OCI-LY3 (cell line): Measurements from ENCODE around the gene BATF.

ENCODE experiments used
- H2AFZ ChIP-seq: fragments of 200-600, 300-600 bp; shearing (Covaris generic); 2 replicates; pipeline ENCODE4 v1.6.0; 2014; ENCODE audit warnings: antibody characterized with exemption, low read depth, low read length
- H3K27ac ChIP-seq: fragments of 200-600, 300-600 bp; sonication (generic); 2 replicates; pipeline ENCODE4 v1.5.1; 2014; ENCODE audit warnings: mild to moderate bottlenecking, low read length, moderate library complexity, mixed read lengths
- H3K27me3 ChIP-seq: fragments of 200-600, 300-600 bp; sonication (generic); 2 replicates; pipeline ENCODE4 v1.6.1; 2014; ENCODE audit warnings: low read depth, low read length, mixed read lengths
- H3K36me3 ChIP-seq: fragments of 200-600, 300-600 bp; sonication (generic); replicated peaks from 2 replicates; pipeline ENCODE3; 2014; ENCODE audit warnings: low read depth, low read length, mixed read lengths
- H3K4me1 ChIP-seq: fragments of 300-600, 200-600 bp; sonication (generic); 2 replicates; pipeline ENCODE4 v1.6.1; 2014; ENCODE audit warnings: low read length, mixed read lengths
- H3K4me2 ChIP-seq: fragments of 200-600, 300-600 bp; sonication (generic); 2 replicates; pipeline ENCODE4 v1.6.1; 2014; ENCODE audit warnings: low read length, mixed read lengths
- H3K4me3 ChIP-seq: fragments of 300-600, 200-600 bp; sonication (generic); 2 replicates; pipeline ENCODE4 v1.5.1; 2014; ENCODE audit warnings: antibody characterized with exemption, mild to moderate bottlenecking, low read length, moderate library complexity
- H3K79me2 ChIP-seq: fragments of 300-600, 200-600 bp; shearing (Covaris generic); 2 replicates; pipeline ENCODE4 v1.6.1; 2014; ENCODE audit warnings: mild to moderate bottlenecking, low read length, mixed read lengths
- H3K9ac ChIP-seq: fragments of 300-600, 200-600 bp; shearing (Covaris generic); 2 replicates; pipeline ENCODE4 v1.6.0; 2014; ENCODE audit warnings: mild to moderate bottlenecking, low read length, moderate library complexity
- H3K9me3 ChIP-seq: fragments of 200-600, 300-600 bp; shearing (Covaris generic); 2 replicates; pipeline ENCODE4 v1.6.1; 2014; ENCODE audit warnings: low read length, mixed read lengths; ENCODE audit not compliant: insufficient read depth
- H4K20me1 ChIP-seq: fragments of 200-600, 300-600 bp; sonication (generic); 2 replicates; pipeline ENCODE4 v1.6.1; 2016; ENCODE audit warnings: low read length, mixed read lengths; ENCODE audit not compliant: insufficient read depth
- EZH2phosphoT487 ChIP-seq: fragments of 200-600 bp; shearing (Covaris generic); IDR thresholded peaks from 2 replicates; pipeline ENCODE4 v1.6.1; 2018; ENCODE audit warnings: antibody characterized with exemption, mixed run types, low read depth
- TF ChIP-seq, protein P1 (sequence below): fragments of 200-600, 300-600 bp; sonication (generic); IDR thresholded peaks from 2 replicates; pipeline ENCODE4 v1.5.1; 2014; ENCODE audit warnings: antibody characterized with exemption, low read length, low read depth

The BATF gene

GRCh38 chr14:75521415-75522199 is 662 bp upstream of the BATF start:
- Histone ChIP-seq H3K9ac (peak overlapping the region; percentile 100), H3K36me3 (peaks cover 69% of the 10 kb centered on the region), H3K4me1 (peaks cover 86% of the 10 kb centered on the region), H3K4me2 (peak overlapping the region; percentile 100), H3K27me3 (no peaks in the 10 kb centered on the region), H3K9me3 (no peaks in the 10 kb centered on the region), H3K4me3 (peak overlapping the region; percentile 85), H2AFZ (no peak overlapping the region), H3K79me2 (peaks cover 100% of the 10 kb centered on the region), H3K27ac (peak overlapping the region; percentile 99), H4K20me1 (peaks cover 4% of the 10 kb centered on the region; the same call in 1 of the 2 replicates)
- TF ChIP-seq, protein P1, sequence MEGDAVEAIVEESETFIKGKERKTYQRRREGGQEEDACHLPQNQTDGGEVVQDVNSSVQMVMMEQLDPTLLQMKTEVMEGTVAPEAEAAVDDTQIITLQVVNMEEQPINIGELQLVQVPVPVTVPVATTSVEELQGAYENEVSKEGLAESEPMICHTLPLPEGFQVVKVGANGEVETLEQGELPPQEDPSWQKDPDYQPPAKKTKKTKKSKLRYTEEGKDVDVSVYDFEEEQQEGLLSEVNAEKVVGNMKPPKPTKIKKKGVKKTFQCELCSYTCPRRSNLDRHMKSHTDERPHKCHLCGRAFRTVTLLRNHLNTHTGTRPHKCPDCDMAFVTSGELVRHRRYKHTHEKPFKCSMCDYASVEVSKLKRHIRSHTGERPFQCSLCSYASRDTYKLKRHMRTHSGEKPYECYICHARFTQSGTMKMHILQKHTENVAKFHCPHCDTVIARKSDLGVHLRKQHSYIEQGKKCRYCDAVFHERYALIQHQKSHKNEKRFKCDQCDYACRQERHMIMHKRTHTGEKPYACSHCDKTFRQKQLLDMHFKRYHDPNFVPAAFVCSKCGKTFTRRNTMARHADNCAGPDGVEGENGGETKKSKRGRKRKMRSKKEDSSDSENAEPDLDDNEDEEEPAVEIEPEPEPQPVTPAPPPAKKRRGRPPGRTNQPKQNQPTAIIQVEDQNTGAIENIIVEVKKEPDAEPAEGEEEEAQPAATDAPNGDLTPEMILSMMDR: no peak
- no peak for TF ChIP-seq EZH2phosphoT487

GRCh38 chr14:75522983-75523318 is 682 bp downstream of the BATF start:
- TF ChIP-seq, protein P1: no peak
- no peak for TF ChIP-seq EZH2phosphoT487
- Histone ChIP-seq H3K27me3 (no peaks in the 10 kb centered on the region), H4K20me1 (peaks cover 10% of the 10 kb centered on the region), H2AFZ (no peak overlapping the region), H3K36me3 (peaks cover 79% of the 10 kb centered on the region), H3K4me3 (peak overlapping the region; percentile 85), H3K9me3 (no peaks in the 10 kb centered on the region), H3K27ac (peak overlapping the region; percentile 99), H3K9ac (peak overlapping the region; percentile 100), H3K79me2 (peaks cover 100% of the 10 kb centered on the region), H3K4me2 (peak overlapping the region; percentile 100), H3K4me1 (peaks cover 85% of the 10 kb centered on the region)

- H3K9ac ChIP-seq: peak overlapping the region; percentile 100
- peak overlapping the region; percentile 85 for H3K4me3 ChIP-seq
- H3K4me1 ChIP-seq: peaks cover 86% of the 10 kb centered on the region
- H3K36me3 ChIP-seq: peaks cover 87% of the 10 kb centered on the region
- no peaks in the 10 kb centered on the region for H3K9me3 ChIP-seq
- H4K20me1 ChIP-seq: peaks cover 14% of the 10 kb centered on the region
- H3K27ac ChIP-seq: peak overlapping the region; percentile 99
- H3K4me2 ChIP-seq: peak overlapping the region; percentile 100
- peaks cover 100% of the 10 kb centered on the region for H3K79me2 ChIP-seq
- TF ChIP-seq EZH2phosphoT487: no peak
- TF ChIP-seq, protein P1: no peak
- no peaks in the 10 kb centered on the region for H3K27me3 ChIP-seq
- H2AFZ ChIP-seq: no peak overlapping the region
These were observed 1.5 kb downstream of the BATF start for GRCh38 chr14:75523771-75524171.

DNA sequence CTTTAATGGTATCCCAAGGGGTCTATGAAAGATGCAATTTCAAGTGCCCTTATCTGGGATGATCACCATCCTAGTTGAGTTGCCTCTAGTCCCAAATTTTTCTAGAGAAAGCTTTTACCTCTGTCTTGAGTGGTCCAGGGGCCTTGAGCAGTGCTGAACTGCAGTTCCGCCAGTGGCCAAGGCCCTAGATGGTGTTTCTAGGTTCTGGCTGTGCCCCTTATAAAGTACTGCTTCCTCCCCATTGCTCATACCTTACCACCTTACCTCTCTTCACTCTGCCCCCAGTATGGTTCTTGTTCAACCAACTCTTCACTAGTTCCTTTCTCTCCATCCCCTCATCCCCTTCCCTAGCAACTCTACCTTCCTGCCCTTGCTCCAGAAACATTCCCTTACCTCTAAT is 3.7 kb downstream of the BATF start:
- H2AFZ ChIP-seq: no peak overlapping the region
- peak overlapping the region; percentile 99 for H3K27ac ChIP-seq
- H3K36me3 ChIP-seq: peaks cover 93% of the 10 kb centered on the region

More for the DNA sequence above, 3.7 kb downstream of the BATF start:
- Histone ChIP-seq H3K4me3 (peak overlapping the region; percentile 85), H3K4me2 (peak overlapping the region; percentile 100), H3K27me3 (no peaks in the 10 kb centered on the region), H3K9me3 (no peaks in the 10 kb centered on the region), H3K4me1 (peaks cover 83% of the 10 kb centered on the region), H3K9ac (peak overlapping the region; percentile 100), H3K79me2 (peaks cover 100% of the 10 kb centered on the region), H4K20me1 (peaks cover 20% of the 10 kb centered on the region)
- TF ChIP-seq EZH2phosphoT487: no peak
- TF ChIP-seq, protein P1: no peak
